SK-N-SH (cell line): ENCODE results near the gene MAP3K7. TPM values are rescaled to one million over a fixed set of nuclear protein-coding genes. Genes with fewer than 3 reads are reported as not detected.

ENCODE experiments used
- CTCF ChIA-PET: fragments of 300-600, 350-600 bp; formaldehyde crosslinking; extraction: SDS; loops from one replicate; lab custom pipeline; 2021; lab: Yijun Ruan, JAX
- POLR2A ChIA-PET: fragments of 350-600 bp; sonication (Branson Sonifier 250); formaldehyde crosslinking; extraction: SDS; loops from one replicate; lab custom pipeline; 2020; ENCODE audit warnings: antibody characterized with exemption, inconsistent platforms; lab: Yijun Ruan, JAX
- DNase-seq: peaks from one replicate; pipeline ENCODE4 v3.0.0; 2012
- H2AFZ ChIP-seq: fragments of 200-600 bp; sonication (generic); 2 replicates; pipeline ENCODE4 v1.8.1; 2016; ENCODE audit warnings: antibody characterized with exemption, mild to moderate bottlenecking, low read depth
- H3F3A ChIP-seq: fragments of 200-600 bp; sonication (generic); replicated peaks from 2 replicates; pipeline ENCODE3; 2016; ENCODE audit warnings: antibody characterized with exemption, mild to moderate bottlenecking; ENCODE audit not compliant: insufficient read depth
- H3K27ac ChIP-seq, 2 experiments: fragments of 200-500 bp in 1 of 2; fragments of 200-600 bp in 1 of 2; sonication (Bioruptor generic) in 1 of 2; sonication (generic), shearing (Covaris generic) in 1 of 2; 2 replicates each; pipeline versions ENCODE4 v1.5.1 to v1.6.1; 2014 to 2016; ENCODE audit warnings: low read depth in 2 of 2, inconsistent platforms in 1 of 2, low read length in 1 of 2, mild to moderate bottlenecking in 1 of 2, mixed read lengths in 1 of 2
- H3K27me3 ChIP-seq: fragments of 200-600 bp; sonication (generic), shearing (Covaris generic); 2 replicates; pipeline ENCODE4 v1.6.1; 2016; ENCODE audit warnings: mixed run types; ENCODE audit not compliant: insufficient read depth
- H3K36me3 ChIP-seq, 2 experiments: fragments of 200-500 bp in 1 of 2; fragments of 200-600 bp in 1 of 2; sonication (Bioruptor generic) in 1 of 2; sonication (generic) in 1 of 2; replicated peaks in 1 of 2; 2 replicates each; pipeline versions ENCODE3 to v1.5.1; 2014 to 2016; ENCODE audit warnings: low read length in 1 of 2, mild to moderate bottlenecking in 1 of 2; ENCODE audit not compliant: insufficient read depth in 2 of 2, control insufficient read depth in 1 of 2
- H3K4me1 ChIP-seq, 2 experiments: fragments of 200-500 bp in 1 of 2; fragments of 200-600 bp in 1 of 2; sonication (Bioruptor generic) in 1 of 2; sonication (generic), shearing (Covaris generic) in 1 of 2; 2 replicates each; pipeline versions ENCODE4 v1.5.1 to v1.6.1; 2014 to 2016; ENCODE audit warnings: low read depth in 1 of 2, low read length in 1 of 2, mixed run types in 1 of 2; ENCODE audit not compliant: insufficient read depth in 2 of 2, control insufficient read depth in 1 of 2
- H3K4me2 ChIP-seq: fragments of 200-600 bp; sonication (generic), shearing (Covaris generic); 2 replicates; pipeline ENCODE4 v1.6.1; 2017; ENCODE audit warnings: mixed run types
- H3K4me3 ChIP-seq, 2 experiments: fragments of 200-500 bp in 1 of 2; fragments of 200-600 bp in 1 of 2; sonication (Bioruptor generic) in 1 of 2; sonication (generic), shearing (Covaris generic) in 1 of 2; 2 replicates each; pipeline versions ENCODE4 v1.5.1 to v1.8.1; 2014 to 2016; ENCODE audit warnings: low read depth in 2 of 2, inconsistent platforms in 1 of 2, low read length in 1 of 2, mild to moderate bottlenecking in 1 of 2, mixed read lengths in 1 of 2, moderate library complexity in 1 of 2
- H3K79me2 ChIP-seq: fragments of 200-600 bp; sonication (generic); 2 replicates; pipeline ENCODE4 v1.8.1; 2017; ENCODE audit warnings: mild to moderate bottlenecking; ENCODE audit not compliant: insufficient read depth
- H3K9ac ChIP-seq: fragments of 200-600 bp; sonication (generic); 2 replicates; pipeline ENCODE4 v1.6.1; 2017; ENCODE audit warnings: mixed run types
- H3K9me2 ChIP-seq: fragments of 200-600 bp; sonication (generic); 2 replicates; pipeline ENCODE4 v1.6.1; 2017; ENCODE audit warnings: mixed run types
- H3K9me3 ChIP-seq: fragments of 200-600 bp; sonication (generic); 2 replicates; pipeline ENCODE4 v1.6.1; 2017; ENCODE audit warnings: mixed run types, mild to moderate bottlenecking, moderate library complexity
- H4K20me1 ChIP-seq: fragments of 200-600 bp; sonication (generic); 2 replicates; pipeline ENCODE4 v1.6.1; 2017; ENCODE audit warnings: mild to moderate bottlenecking, mixed run types; ENCODE audit not compliant: insufficient read depth
- CHD2 ChIP-seq: fragments of 150-350 bp; IDR thresholded peaks from 2 replicates; pipeline ENCODE4 v1.6.1; 2018; ENCODE audit warnings: low read length; ENCODE audit not compliant: partially characterized antibody
- EP300 ChIP-seq, 2 experiments: IDR thresholded peaks; 2 replicates each; pipeline versions ENCODE4 v1.4.0 to v1.6.1; 2012; ENCODE audit warnings: borderline replicate concordance in 1 of 2, low read depth in 1 of 2, low read length in 1 of 2
- EZH2phosphoT487 ChIP-seq: fragments of 200-600 bp; sonication (generic); IDR thresholded peaks from 2 replicates; pipeline ENCODE4 v1.6.1; 2017; ENCODE audit warnings: low read depth, mixed run types, mild to moderate bottlenecking, antibody characterized with exemption, moderate library complexity, borderline replicate concordance
- JUND ChIP-seq: IDR thresholded peaks from 2 replicates; pipeline ENCODE4 v1.4.0; 2012
- MXI1 ChIP-seq: IDR thresholded peaks from 2 replicates; pipeline ENCODE4 v1.6.1; 2012; ENCODE audit warnings: mild to moderate bottlenecking, low read depth, low read length, improper control_type of control experiment
- RAD21 ChIP-seq: IDR thresholded peaks from 2 replicates; pipeline ENCODE4 v1.6.1; 2012; ENCODE audit warnings: mild to moderate bottlenecking, low read length
- RXRA ChIP-seq: IDR thresholded peaks from 2 replicates; pipeline ENCODE4 v1.4.0; 2012; ENCODE audit warnings: low read depth, mild to moderate bottlenecking, borderline replicate concordance
- SMC3 ChIP-seq: IDR thresholded peaks from 2 replicates; pipeline ENCODE4 v1.6.1; 2012; ENCODE audit warnings: low read depth, low read length, improper control_type of control experiment
- YY1 ChIP-seq: IDR thresholded peaks from 2 replicates; pipeline ENCODE4 v1.4.0; 2012; ENCODE audit warnings: low read depth, mild to moderate bottlenecking
- polyA plus RNA-seq, 3 experiments: library from polyadenylated mRNA; depleted of rRNA; stranded (reverse); fragments of >200 nt; gene quantifications; 2 replicates each; pipeline ENCODE4 v1.2.3, GENCODE V29; 2012
- TF ChIP-seq, protein P1 (sequence below): IDR thresholded peaks from 2 replicates; pipeline ENCODE4 v1.4.0; 2012; ENCODE audit warnings: low read depth, borderline replicate concordance
- TF ChIP-seq, protein P2 (sequence below): IDR thresholded peaks from 2 replicates; pipeline ENCODE4 v1.4.0; 2012; ENCODE audit warnings: low read depth, borderline replicate concordance
- TF ChIP-seq, protein P3 (sequence below): fragments of 150-350 bp; IDR thresholded peaks from 2 replicates; pipeline ENCODE4 v1.6.1; 2016; ENCODE audit warnings: mild to moderate bottlenecking, low read depth, low read length
- TF ChIP-seq, protein P4 (sequence below): fragments of 150-350 bp; IDR thresholded peaks from 2 replicates; pipeline ENCODE4 v1.6.1; 2017; ENCODE audit warnings: antibody characterized with exemption, low read length, low read depth, borderline replicate concordance
- TF ChIP-seq, protein P5 (sequence below): fragments of 200-600 bp; sonication (generic); IDR thresholded peaks from 2 replicates; pipeline ENCODE4 v1.6.1; 2017; ENCODE audit warnings: antibody characterized with exemption, mild to moderate bottlenecking, moderate library complexity

The MAP3K7 gene
- polyA plus RNA-seq, 1 of the 3 experiments (the other 2 are of a cell fraction): 21.1 TPM

DNA sequence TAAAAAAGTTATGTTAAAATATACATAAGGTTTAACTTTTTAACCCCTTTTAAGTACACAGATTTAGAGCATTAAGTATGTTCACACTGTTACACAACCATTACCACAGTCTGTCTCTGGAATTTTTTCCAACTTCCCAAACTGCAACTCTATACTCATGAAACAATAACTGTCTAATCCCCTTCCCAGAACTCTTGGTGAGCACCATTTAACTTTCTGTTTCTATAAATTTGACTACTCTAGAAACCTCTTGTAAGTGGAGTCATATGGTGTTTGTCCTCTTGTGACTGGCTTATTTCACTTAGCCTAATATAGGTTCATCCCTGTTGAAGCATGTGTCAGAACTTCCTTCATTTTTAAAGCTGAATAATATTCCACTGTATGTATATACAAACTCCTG, 98.1 kb downstream of the MAP3K7 start:
- no peak for DNase-seq
- Histone ChIP-seq H3K79me2 (no peaks in the 10 kb centered on the region), H3K9me3 (no peaks in the 10 kb centered on the region), H3K36me3 (no peaks in the 10 kb centered on the region), H3K9ac (no peak overlapping the region), H3K4me2 (no peak overlapping the region), H3K27me3 (no peaks in the 10 kb centered on the region), H3K4me1 (no peaks in the 10 kb centered on the region), H3K27ac (no peak overlapping the region), H3K4me3 (no peak overlapping the region), H3K9me2 (no peaks in the 10 kb centered on the region), H3F3A (no peaks in the 10 kb centered on the region), H2AFZ (no peak overlapping the region)
- CTCF ChIA-PET: interaction anchor here (5.6 kb wide), 1 partner anchor 9 kb away, joined by 44 read pairs; no protein-coding TSS in a partner anchor
- no peak for TF ChIP-seq MXI1
- TF ChIP-seq EP300 (IDR thresholded peaks at IDR 0.05; ENCODE audit: borderline replicate concordance in 1 of 2, low read depth in 1 of 2, low read length in 1 of 2): no peak
- TF ChIP-seq RAD21: no peak
- TF ChIP-seq YY1: no peak
- TF ChIP-seq, protein P1, sequence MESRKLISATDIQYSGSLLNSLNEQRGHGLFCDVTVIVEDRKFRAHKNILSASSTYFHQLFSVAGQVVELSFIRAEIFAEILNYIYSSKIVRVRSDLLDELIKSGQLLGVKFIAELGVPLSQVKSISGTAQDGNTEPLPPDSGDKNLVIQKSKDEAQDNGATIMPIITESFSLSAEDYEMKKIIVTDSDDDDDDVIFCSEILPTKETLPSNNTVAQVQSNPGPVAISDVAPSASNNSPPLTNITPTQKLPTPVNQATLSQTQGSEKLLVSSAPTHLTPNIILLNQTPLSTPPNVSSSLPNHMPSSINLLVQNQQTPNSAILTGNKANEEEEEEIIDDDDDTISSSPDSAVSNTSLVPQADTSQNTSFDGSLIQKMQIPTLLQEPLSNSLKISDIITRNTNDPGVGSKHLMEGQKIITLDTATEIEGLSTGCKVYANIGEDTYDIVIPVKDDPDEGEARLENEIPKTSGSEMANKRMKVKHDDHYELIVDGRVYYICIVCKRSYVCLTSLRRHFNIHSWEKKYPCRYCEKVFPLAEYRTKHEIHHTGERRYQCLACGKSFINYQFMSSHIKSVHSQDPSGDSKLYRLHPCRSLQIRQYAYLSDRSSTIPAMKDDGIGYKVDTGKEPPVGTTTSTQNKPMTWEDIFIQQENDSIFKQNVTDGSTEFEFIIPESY: no peak
- TF ChIP-seq, protein P2, sequence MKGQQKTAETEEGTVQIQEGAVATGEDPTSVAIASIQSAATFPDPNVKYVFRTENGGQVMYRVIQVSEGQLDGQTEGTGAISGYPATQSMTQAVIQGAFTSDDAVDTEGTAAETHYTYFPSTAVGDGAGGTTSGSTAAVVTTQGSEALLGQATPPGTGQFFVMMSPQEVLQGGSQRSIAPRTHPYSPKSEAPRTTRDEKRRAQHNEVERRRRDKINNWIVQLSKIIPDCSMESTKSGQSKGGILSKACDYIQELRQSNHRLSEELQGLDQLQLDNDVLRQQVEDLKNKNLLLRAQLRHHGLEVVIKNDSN: no peak
- no peak for TF ChIP-seq SMC3
- TF ChIP-seq EZH2phosphoT487: no peak
- TF ChIP-seq JUND: no peak
- no peak for TF ChIP-seq RXRA
- TF ChIP-seq, protein P3, sequence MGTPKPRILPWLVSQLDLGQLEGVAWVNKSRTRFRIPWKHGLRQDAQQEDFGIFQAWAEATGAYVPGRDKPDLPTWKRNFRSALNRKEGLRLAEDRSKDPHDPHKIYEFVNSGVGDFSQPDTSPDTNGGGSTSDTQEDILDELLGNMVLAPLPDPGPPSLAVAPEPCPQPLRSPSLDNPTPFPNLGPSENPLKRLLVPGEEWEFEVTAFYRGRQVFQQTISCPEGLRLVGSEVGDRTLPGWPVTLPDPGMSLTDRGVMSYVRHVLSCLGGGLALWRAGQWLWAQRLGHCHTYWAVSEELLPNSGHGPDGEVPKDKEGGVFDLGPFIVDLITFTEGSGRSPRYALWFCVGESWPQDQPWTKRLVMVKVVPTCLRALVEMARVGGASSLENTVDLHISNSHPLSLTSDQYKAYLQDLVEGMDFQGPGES: no peak
- TF ChIP-seq, protein P4, sequence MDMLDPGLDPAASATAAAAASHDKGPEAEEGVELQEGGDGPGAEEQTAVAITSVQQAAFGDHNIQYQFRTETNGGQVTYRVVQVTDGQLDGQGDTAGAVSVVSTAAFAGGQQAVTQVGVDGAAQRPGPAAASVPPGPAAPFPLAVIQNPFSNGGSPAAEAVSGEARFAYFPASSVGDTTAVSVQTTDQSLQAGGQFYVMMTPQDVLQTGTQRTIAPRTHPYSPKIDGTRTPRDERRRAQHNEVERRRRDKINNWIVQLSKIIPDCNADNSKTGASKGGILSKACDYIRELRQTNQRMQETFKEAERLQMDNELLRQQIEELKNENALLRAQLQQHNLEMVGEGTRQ: no peak
- TF ChIP-seq, protein P5, sequence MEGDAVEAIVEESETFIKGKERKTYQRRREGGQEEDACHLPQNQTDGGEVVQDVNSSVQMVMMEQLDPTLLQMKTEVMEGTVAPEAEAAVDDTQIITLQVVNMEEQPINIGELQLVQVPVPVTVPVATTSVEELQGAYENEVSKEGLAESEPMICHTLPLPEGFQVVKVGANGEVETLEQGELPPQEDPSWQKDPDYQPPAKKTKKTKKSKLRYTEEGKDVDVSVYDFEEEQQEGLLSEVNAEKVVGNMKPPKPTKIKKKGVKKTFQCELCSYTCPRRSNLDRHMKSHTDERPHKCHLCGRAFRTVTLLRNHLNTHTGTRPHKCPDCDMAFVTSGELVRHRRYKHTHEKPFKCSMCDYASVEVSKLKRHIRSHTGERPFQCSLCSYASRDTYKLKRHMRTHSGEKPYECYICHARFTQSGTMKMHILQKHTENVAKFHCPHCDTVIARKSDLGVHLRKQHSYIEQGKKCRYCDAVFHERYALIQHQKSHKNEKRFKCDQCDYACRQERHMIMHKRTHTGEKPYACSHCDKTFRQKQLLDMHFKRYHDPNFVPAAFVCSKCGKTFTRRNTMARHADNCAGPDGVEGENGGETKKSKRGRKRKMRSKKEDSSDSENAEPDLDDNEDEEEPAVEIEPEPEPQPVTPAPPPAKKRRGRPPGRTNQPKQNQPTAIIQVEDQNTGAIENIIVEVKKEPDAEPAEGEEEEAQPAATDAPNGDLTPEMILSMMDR: no peak
- TF ChIP-seq CHD2: no peak
- TF ChIP-seq, all 33 proteins: peak for 0
- POLR2A ChIA-PET: no interaction called here
- H4K20me1 ChIP-seq: no peaks in the 10 kb centered on the region
